Measurements from ENCODE around the gene RPS5. TPM values are rescaled to one million over a fixed set of nuclear protein-coding genes. Genes with fewer than 3 reads are reported as not detected.

Gene RPS5
- total and polyA plus RNA-seq, 9 of the 15 experiments (the other 6 are each of a cell fraction or from before 2014, with no cell fraction given), result 1,228 to 3,570 (median 2,484) TPM

Small RNA genes within 50 kb of the gene (microRNA-seq; reads per million reads assigned to microRNA genes)
- gene MIR4754 (ENCODE audit: borderline microRNAs expressed), result 0.27 reads per million

Small RNA genes within 50 kb of the gene (small RNA-seq; reads per million reads assigned to genes)
- gene MIR4754, result not detected
- gene RNA5SP473, result 1.9 reads per million, percentile 80 among the genes with 10 or more reads in this experiment

Other genes starting within 250 kb of the RPS5 start
Only the 7 nearest of the 21 such genes appear.
- 2.6 and 3.0 TPM in 2 replicates for gene ZSCAN22, start 60.3 kb upstream of the RPS5 start, total RNA-seq (2014; rRNA removed)
- gene ZSCAN22, start 60.3 kb upstream of the RPS5 start, total RNA-seq (2014; rRNA removed; fragmentation: Illumina TruSeq; extraction: Trizol), result 3.0 and 3.1 TPM in 2 replicates
- 4.0 and 4.1 TPM in 2 replicates for gene ZSCAN22, start 60.3 kb upstream of the RPS5 start, total RNA-seq (2015; rRNA removed; fragmentation: Illumina TruSeq; extraction: Trizol)
- 5.3 and 5.4 TPM in 2 replicates for gene ZSCAN22, start 60.3 kb upstream of the RPS5 start, total RNA-seq (2021)
- gene ZSCAN22, start 60.3 kb upstream of the RPS5 start, polyA plus RNA-seq (2011; rRNA removed), result 4.8 and 5.7 TPM in 2 replicates
- gene ZSCAN22, start 60.3 kb upstream of the RPS5 start, polyA plus RNA-seq (2014; fragmentation: Illumina TruSeq; extraction: Trizol), result 3.0 and 3.2 TPM in 2 replicates
- gene ZSCAN22, start 60.3 kb upstream of the RPS5 start, polyA plus RNA-seq (2014; fragmentation: Nextera tagmentation; extraction: Ambion mirVana), result 1 to 10 TPM in 1 of 2 experiments, under 1 TPM in 1; 0.98 to 1.9 TPM
- 2.5 and 2.7 TPM in 2 replicates for gene ZSCAN22, start 60.3 kb upstream of the RPS5 start, polyA plus RNA-seq (2014; rRNA removed)
- 19.8 and 24.6 TPM in 2 replicates for gene A1BG, start 33.8 kb upstream of the RPS5 start, total RNA-seq (2014; rRNA removed)
- 0.76 and 0.96 TPM in 2 replicates for gene A1BG, start 33.8 kb upstream of the RPS5 start, total RNA-seq (2014; rRNA removed; fragmentation: Illumina TruSeq; extraction: Trizol)
- gene A1BG, start 33.8 kb upstream of the RPS5 start, total RNA-seq (2015; rRNA removed; fragmentation: Illumina TruSeq; extraction: Trizol), result 3.1 and 3.6 TPM in 2 replicates
- 11.8 and 12.1 TPM in 2 replicates for gene A1BG, start 33.8 kb upstream of the RPS5 start, total RNA-seq (2021)
- gene A1BG, start 33.8 kb upstream of the RPS5 start, polyA plus RNA-seq (2011; rRNA removed), result 2.6 and 5.7 TPM in 2 replicates
- 0.10 and 1.5 TPM in 2 replicates for gene A1BG, start 33.8 kb upstream of the RPS5 start, polyA plus RNA-seq (2014; fragmentation: Illumina TruSeq; extraction: Trizol)
- gene A1BG, start 33.8 kb upstream of the RPS5 start, polyA plus RNA-seq (2014; fragmentation: Nextera tagmentation; extraction: Ambion mirVana), result 1 to 10 TPM; 1.2 to 2.4 TPM
- 14.0 and 15.9 TPM in 2 replicates for gene A1BG, start 33.8 kb upstream of the RPS5 start, polyA plus RNA-seq (2014; rRNA removed)
- gene ZNF497, start 24.5 kb upstream of the RPS5 start, total RNA-seq (2014; rRNA removed), result 0.45 and 0.98 TPM in 2 replicates
- gene ZNF497, start 24.5 kb upstream of the RPS5 start, total RNA-seq (2014; rRNA removed; fragmentation: Illumina TruSeq; extraction: Trizol), result 0.22 and 0.29 TPM in 2 replicates
- 0.43 and 0.57 TPM in 2 replicates for gene ZNF497, start 24.5 kb upstream of the RPS5 start, total RNA-seq (2015; rRNA removed; fragmentation: Illumina TruSeq; extraction: Trizol)
- gene ZNF497, start 24.5 kb upstream of the RPS5 start, total RNA-seq (2021), result 0.89 and 0.96 TPM in 2 replicates
- gene ZNF497, start 24.5 kb upstream of the RPS5 start, polyA plus RNA-seq (2011; rRNA removed), result 0.96 and 0.98 TPM in 2 replicates
- gene ZNF497, start 24.5 kb upstream of the RPS5 start, polyA plus RNA-seq (2014; fragmentation: Illumina TruSeq; extraction: Trizol), result 0.24 and 0.36 TPM in 2 replicates
- under 1 TPM in 1 of 2 experiments, not detected in 1; 0.06 TPM for gene ZNF497, start 24.5 kb upstream of the RPS5 start, polyA plus RNA-seq (2014; fragmentation: Nextera tagmentation; extraction: Ambion mirVana)
- 0.56 and 0.63 TPM in 2 replicates for gene ZNF497, start 24.5 kb upstream of the RPS5 start, polyA plus RNA-seq (2014; rRNA removed)
- 1.8 and 2.1 TPM in 2 replicates for gene ZNF837, start 6.2 kb upstream of the RPS5 start, total RNA-seq (2014; rRNA removed)
- gene ZNF837, start 6.2 kb upstream of the RPS5 start, total RNA-seq (2014; rRNA removed; fragmentation: Illumina TruSeq; extraction: Trizol), result not detected in 2 replicates
- gene ZNF837, start 6.2 kb upstream of the RPS5 start, total RNA-seq (2015; rRNA removed; fragmentation: Illumina TruSeq; extraction: Trizol), result 0.11 TPM in 2 replicates
- gene ZNF837, start 6.2 kb upstream of the RPS5 start, total RNA-seq (2021), result 0.54 and 1.2 TPM in 2 replicates
- gene ZNF837, start 6.2 kb upstream of the RPS5 start, polyA plus RNA-seq (2011; rRNA removed), result 0.21 and 0.28 TPM in 2 replicates
- 0.10 TPM in 1 of 2 replicates, not detected in the other for gene ZNF837, start 6.2 kb upstream of the RPS5 start, polyA plus RNA-seq (2014; fragmentation: Illumina TruSeq; extraction: Trizol)
- gene ZNF837, start 6.2 kb upstream of the RPS5 start, polyA plus RNA-seq (2014; fragmentation: Nextera tagmentation; extraction: Ambion mirVana), result not detected
- 0.57 and 0.73 TPM in 2 replicates for gene ZNF837, start 6.2 kb upstream of the RPS5 start, polyA plus RNA-seq (2014; rRNA removed)
- 0.37 TPM in 1 of 2 replicates, not detected in the other for gene RNF225, start 8.4 kb downstream of the RPS5 start, total RNA-seq (2014; rRNA removed)
- not detected in 2 replicates for gene RNF225, start 8.4 kb downstream of the RPS5 start, total RNA-seq (2014; rRNA removed; fragmentation: Illumina TruSeq; extraction: Trizol)
- gene RNF225, start 8.4 kb downstream of the RPS5 start, total RNA-seq (2015; rRNA removed; fragmentation: Illumina TruSeq; extraction: Trizol), result not detected in 2 replicates
- gene RNF225, start 8.4 kb downstream of the RPS5 start, total RNA-seq (2021), result 0.31 and 0.33 TPM in 2 replicates
- gene RNF225, start 8.4 kb downstream of the RPS5 start, polyA plus RNA-seq (2011; rRNA removed), result not detected in 2 replicates
- gene RNF225, start 8.4 kb downstream of the RPS5 start, polyA plus RNA-seq (2014; fragmentation: Illumina TruSeq; extraction: Trizol), result not detected in 2 replicates
- not detected for gene RNF225, start 8.4 kb downstream of the RPS5 start, polyA plus RNA-seq (2014; fragmentation: Nextera tagmentation; extraction: Ambion mirVana)
- gene RNF225, start 8.4 kb downstream of the RPS5 start, polyA plus RNA-seq (2014; rRNA removed), result not detected in 2 replicates
- 35.0 and 44.2 TPM in 2 replicates for gene ZNF584, start 21.4 kb downstream of the RPS5 start, total RNA-seq (2014; rRNA removed)
- 23.0 and 23.2 TPM in 2 replicates for gene ZNF584, start 21.4 kb downstream of the RPS5 start, total RNA-seq (2014; rRNA removed; fragmentation: Illumina TruSeq; extraction: Trizol)
- 22.1 and 22.9 TPM in 2 replicates for gene ZNF584, start 21.4 kb downstream of the RPS5 start, total RNA-seq (2015; rRNA removed; fragmentation: Illumina TruSeq; extraction: Trizol)
- 40.9 and 43.4 TPM in 2 replicates for gene ZNF584, start 21.4 kb downstream of the RPS5 start, total RNA-seq (2021)
- 23.4 and 27.1 TPM in 2 replicates for gene ZNF584, start 21.4 kb downstream of the RPS5 start, polyA plus RNA-seq (2011; rRNA removed)
- 24.6 and 25.6 TPM in 2 replicates for gene ZNF584, start 21.4 kb downstream of the RPS5 start, polyA plus RNA-seq (2014; fragmentation: Illumina TruSeq; extraction: Trizol)
- gene ZNF584, start 21.4 kb downstream of the RPS5 start, polyA plus RNA-seq (2014; fragmentation: Nextera tagmentation; extraction: Ambion mirVana), result 1 to 10 TPM; 5.8 to 7.1 TPM
- 20.8 and 27.5 TPM in 2 replicates for gene ZNF584, start 21.4 kb downstream of the RPS5 start, polyA plus RNA-seq (2014; rRNA removed)
- not detected in 2 replicates for gene ZNF132, start 52.9 kb downstream of the RPS5 start, total RNA-seq (2014; rRNA removed)
- gene ZNF132, start 52.9 kb downstream of the RPS5 start, total RNA-seq (2014; rRNA removed; fragmentation: Illumina TruSeq; extraction: Trizol), result not detected in 2 replicates
- gene ZNF132, start 52.9 kb downstream of the RPS5 start, total RNA-seq (2015; rRNA removed; fragmentation: Illumina TruSeq; extraction: Trizol), result not detected in 2 replicates
- gene ZNF132, start 52.9 kb downstream of the RPS5 start, total RNA-seq (2021), result not detected in 2 replicates
- 0.03 TPM in 1 of 2 replicates, not detected in the other for gene ZNF132, start 52.9 kb downstream of the RPS5 start, polyA plus RNA-seq (2011; rRNA removed)
- not detected in 2 replicates for gene ZNF132, start 52.9 kb downstream of the RPS5 start, polyA plus RNA-seq (2014; fragmentation: Illumina TruSeq; extraction: Trizol)
- gene ZNF132, start 52.9 kb downstream of the RPS5 start, polyA plus RNA-seq (2014; fragmentation: Nextera tagmentation; extraction: Ambion mirVana), result under 1 TPM; 0.14 to 0.42 TPM
- 0.03 and 0.05 TPM in 2 replicates for gene ZNF132, start 52.9 kb downstream of the RPS5 start, polyA plus RNA-seq (2014; rRNA removed)